Measurements from ENCODE around the gene KIFC3.

DNA sequence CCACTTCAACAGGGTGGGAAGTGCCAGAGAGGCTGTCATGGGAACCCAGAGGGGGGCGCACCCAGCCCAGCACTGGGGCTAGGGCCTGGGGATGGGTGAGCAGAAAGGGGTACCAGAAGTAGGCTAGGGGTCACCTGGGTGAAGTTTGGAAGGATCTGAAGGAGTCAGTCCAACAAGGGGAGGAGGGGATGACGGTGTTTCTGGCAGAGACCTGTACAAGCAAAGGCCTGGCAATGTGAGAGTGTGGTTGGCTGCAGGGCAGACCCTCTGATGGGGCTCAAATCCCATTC is 80.1 kb downstream of the KIFC3 start:
- TF ChIP-seq CTCF (IDR thresholded peaks at IDR 0.05): no peak
- TF ChIP-seq EP300 (IDR thresholded peaks at IDR 0.05): no peak
